Memory B cell (primary cell): Measurements from ENCODE around the gene ATP11A.
"Not testable (repeated sequence)": the region's sequence is repeated elsewhere in the genome, so short reads cannot be mapped to it uniquely, and the experiment has no call there.

Experiments used
- ATAC-seq: fragments of 150-1000 bp; cut with Tn5 transposase; 2 replicates; pipeline ENCODE4 v1.10.0; 2021; ENCODE audit warnings: low read depth, mild to moderate bottlenecking, moderate library complexity
- DNase-seq, 2 donors: peaks; one replicate each; pipeline ENCODE4 v3.0.0; 2022; ENCODE audit warnings: low spot score in 2 of 2
- H3K27ac Mint-ChIP-seq: one replicate; pipeline ENCODE4 v1.8.0; 2022; ENCODE audit warnings: mild to moderate bottlenecking, moderate library complexity, mixed read lengths
- H3K27me3 Mint-ChIP-seq: one replicate; pipeline ENCODE4 v1.8.0; 2022; ENCODE audit warnings: mixed read lengths
- H3K36me3 Mint-ChIP-seq: one replicate; pipeline ENCODE4 v1.8.0; 2022; ENCODE audit warnings: mild to moderate bottlenecking, mixed read lengths
- H3K4me1 Mint-ChIP-seq: one replicate; pipeline ENCODE4 v1.8.0; 2022; ENCODE audit warnings: mixed read lengths
- H3K4me3 Mint-ChIP-seq: one replicate; pipeline ENCODE4 v1.8.0; 2022; ENCODE audit warnings: mild to moderate bottlenecking, moderate library complexity, mixed read lengths
- H3K9me3 Mint-ChIP-seq: one replicate; pipeline ENCODE4 v1.8.0; 2022; ENCODE audit warnings: mixed read lengths

Gene ATP11A

GRCh38 chr13:112704308-112705145, 14.7 kb downstream of the ATP11A start:
- Mint-ChIP-seq H3K9me3 (no peaks in the 10 kb centered on the region), H3K4me3 (no peak overlapping the region), H3K4me1 (peaks cover 4% of the 10 kb centered on the region), H3K27me3 (no peaks in the 10 kb centered on the region), H3K36me3 (peaks cover 4% of the 10 kb centered on the region), H3K27ac (no peak overlapping the region)
- DNase-seq = no peak
- no peak for ATAC-seq

DNA sequence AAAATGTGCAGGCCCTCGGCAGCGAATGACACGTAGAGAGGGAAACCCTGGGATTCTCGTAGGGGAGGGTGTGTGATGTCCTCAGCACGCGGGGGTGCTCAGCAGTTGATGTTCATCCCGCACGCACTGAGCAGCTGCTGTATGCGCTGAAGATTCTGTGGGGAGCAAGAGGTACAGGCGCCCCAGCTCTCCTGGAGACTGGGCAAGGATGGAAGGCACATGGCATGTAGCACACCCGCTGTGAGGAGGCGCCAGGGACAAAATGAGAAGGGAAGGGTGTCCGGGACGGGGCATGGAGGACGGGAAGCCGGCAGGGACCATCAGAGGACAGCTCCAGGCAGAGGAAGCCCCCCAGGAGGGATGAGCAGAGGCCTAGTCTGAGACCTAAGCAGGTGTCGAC, 15.4 kb downstream of the ATP11A start:
- H3K27ac Mint-ChIP-seq = no peak overlapping the region
- H3K36me3 Mint-ChIP-seq = peaks cover 4% of the 10 kb centered on the region

DNA sequence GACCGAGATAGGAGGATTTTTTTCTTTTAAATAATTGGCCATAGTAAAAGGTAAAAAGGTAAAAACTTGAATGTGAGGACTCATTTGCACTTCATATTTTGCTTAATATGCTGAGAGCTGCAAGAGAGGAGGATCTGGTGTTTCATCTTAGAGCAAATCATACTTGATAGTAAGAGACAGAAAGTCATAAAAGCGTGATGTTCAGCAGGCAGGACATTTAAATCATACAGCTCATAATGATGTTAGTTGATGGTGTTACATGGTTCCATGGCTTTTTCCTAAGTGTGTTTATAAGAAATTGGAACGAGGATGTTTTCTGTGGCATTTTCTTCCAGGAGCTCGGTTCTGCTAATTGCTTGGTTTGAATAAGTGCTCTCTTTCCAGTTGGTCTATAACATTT, 16.3 kb downstream of the ATP11A start:
- ATAC-seq = no peak
- Mint-ChIP-seq H3K9me3 (no peaks in the 10 kb centered on the region), H3K4me3 (no peak overlapping the region), H3K27ac (no peak overlapping the region), H3K27me3 (no peaks in the 10 kb centered on the region), H3K4me1 (peaks cover 2% of the 10 kb centered on the region), H3K36me3 (peaks cover 4% of the 10 kb centered on the region)
- DNase-seq = no peak

More for the DNA sequence above, 15.4 kb downstream of the ATP11A start:
- H3K27me3 Mint-ChIP-seq = no peaks in the 10 kb centered on the region
- ATAC-seq (no peak), DNase-seq (no peak)
- peaks cover 4% of the 10 kb centered on the region for H3K4me1 Mint-ChIP-seq
- H3K4me3 Mint-ChIP-seq = no peak overlapping the region
- H3K9me3 Mint-ChIP-seq = no peaks in the 10 kb centered on the region

GRCh38 chr13:112708560-112709240, 18.9 kb downstream of the ATP11A start:
- Mint-ChIP-seq H3K27me3 (no peaks in the 10 kb centered on the region), H3K4me3 (no peak overlapping the region), H3K9me3 (no peaks in the 10 kb centered on the region), H3K27ac (no peak overlapping the region), H3K4me1 (peaks cover 4% of the 10 kb centered on the region), H3K36me3 (peaks cover 4% of the 10 kb centered on the region)
- DNase-seq = no peak
- no peak for ATAC-seq

DNA sequence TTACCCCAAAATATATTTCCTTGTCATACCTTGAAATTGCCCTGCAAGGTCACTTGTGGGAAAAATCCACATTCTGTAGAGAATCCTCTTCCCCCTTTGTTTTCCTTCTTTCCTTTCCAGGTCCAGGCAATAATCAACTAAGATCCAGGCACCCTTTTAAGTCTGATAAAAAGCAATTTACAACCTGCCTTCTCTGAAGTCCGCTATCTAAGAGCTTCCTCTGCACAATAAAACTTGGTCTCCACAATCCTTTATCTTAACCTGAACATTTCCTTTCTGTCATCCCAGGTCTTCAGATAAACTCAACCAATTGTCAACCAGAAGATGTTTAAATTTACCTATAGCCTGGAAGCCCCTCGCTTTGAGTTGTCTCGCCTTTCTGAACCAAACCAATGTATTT, 19.5 kb downstream of the ATP11A start:
- not testable (repeated sequence) for H3K4me1 Mint-ChIP-seq, H3K27ac Mint-ChIP-seq, H3K27me3 Mint-ChIP-seq, ATAC-seq, DNase-seq, H3K9me3 Mint-ChIP-seq, H3K4me3 Mint-ChIP-seq, H3K36me3 Mint-ChIP-seq

DNA sequence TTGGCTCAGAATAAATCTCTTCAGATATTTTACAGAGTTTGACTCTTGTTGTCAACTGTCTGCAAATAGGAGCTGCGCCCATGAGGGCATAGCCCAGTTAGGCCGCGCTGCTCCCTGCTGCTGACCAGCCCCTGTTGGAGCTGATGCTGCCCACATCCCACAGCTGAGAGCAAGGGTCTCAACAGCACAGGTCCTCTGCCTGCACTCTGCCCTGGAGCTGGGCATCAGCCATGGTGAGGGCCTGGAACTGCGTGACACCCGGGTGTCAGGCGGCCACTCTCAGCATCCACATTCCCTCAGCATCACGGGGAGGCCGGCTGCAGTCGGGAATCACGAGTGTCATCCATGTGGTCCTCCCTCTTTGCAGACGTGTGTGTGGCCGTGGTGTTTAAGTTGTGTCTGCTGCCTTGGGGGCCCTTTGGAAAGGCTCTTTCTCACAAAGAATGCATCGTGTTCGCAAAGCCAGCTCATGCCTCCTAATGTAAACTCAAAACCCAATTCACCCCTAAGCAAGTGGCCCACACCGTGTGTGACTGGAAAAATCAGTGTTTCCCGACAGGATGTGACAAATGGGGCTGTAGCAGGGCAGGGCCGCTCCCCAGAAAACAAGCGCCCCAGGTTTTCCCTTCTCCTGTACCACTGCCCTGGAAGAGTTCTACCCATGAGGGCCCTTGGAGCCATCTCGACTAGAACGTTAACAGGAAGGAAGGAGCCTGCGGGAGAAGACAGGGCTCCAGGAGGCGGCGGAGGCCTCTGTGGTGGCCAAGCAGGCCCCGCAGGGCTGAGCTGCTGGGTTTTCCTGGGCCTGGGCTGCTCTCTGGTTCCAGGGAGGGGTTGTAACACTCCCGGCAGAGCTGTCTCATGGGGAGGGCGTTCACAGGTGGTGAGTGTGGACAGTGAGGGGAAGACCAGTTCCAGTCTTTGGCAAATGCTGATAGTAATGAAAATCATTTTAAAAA, 20.3 kb downstream of the ATP11A start:
- H3K36me3 Mint-ChIP-seq = peaks cover 6% of the 10 kb centered on the region
- no peak for DNase-seq
- no peaks in the 10 kb centered on the region for H3K27me3 Mint-ChIP-seq
- no peak for ATAC-seq
- H3K4me3 Mint-ChIP-seq = no peak overlapping the region
- H3K9me3 Mint-ChIP-seq = no peaks in the 10 kb centered on the region
- no peak overlapping the region for H3K27ac Mint-ChIP-seq
- peaks cover 9% of the 10 kb centered on the region for H3K4me1 Mint-ChIP-seq

- H3K36me3 Mint-ChIP-seq = peaks cover 8% of the 10 kb centered on the region
- ATAC-seq = no peak
- no peak overlapping the region for H3K4me3 Mint-ChIP-seq
- no peaks in the 10 kb centered on the region for H3K27me3 Mint-ChIP-seq
- no peak overlapping the region for H3K27ac Mint-ChIP-seq
- no peak for DNase-seq
- no peaks in the 10 kb centered on the region for H3K9me3 Mint-ChIP-seq
- H3K4me1 Mint-ChIP-seq = peaks cover 12% of the 10 kb centered on the region
These were observed 21.2 kb downstream of the ATP11A start for GRCh38 chr13:112710855-112711527.

DNA sequence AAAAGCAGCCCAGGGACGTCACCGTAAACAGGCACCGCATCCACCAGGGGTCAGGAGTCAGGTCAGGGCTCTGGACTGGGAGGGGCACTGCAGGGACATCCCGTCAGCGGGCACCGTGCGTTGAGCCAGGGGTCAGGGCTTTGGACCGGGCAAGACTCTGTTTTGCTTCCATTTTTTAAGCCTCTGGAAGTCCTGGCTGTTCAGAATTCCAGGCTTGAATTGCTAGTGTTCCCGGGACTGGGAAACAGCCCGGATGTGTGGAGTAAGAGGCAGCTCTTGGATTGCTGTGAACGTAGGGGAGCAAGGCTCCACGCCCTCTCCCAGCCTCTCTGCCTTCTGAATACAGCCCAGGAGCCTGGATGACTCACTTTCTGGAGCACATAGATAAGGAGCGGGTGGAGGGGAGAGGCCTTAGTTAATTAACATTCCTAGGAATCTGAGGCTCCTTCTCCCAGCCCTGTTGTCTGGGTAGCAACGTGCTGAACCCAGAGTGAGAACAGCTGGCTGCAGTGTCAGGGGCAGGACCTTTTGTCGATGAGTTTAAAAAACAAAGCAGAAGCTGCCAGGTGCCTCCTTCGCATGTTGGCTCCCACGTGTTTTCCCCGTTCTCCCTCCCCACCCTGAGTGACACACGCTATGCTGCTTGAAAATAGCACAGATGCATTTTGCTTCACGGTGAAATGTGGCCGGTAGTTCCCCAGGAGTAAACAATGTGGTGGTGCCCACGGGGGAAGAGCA, 21.9 kb downstream of the ATP11A start:
- ATAC-seq (peak; percentile 65), DNase-seq (no peak)
- no peaks in the 10 kb centered on the region for H3K27me3 Mint-ChIP-seq
- no peaks in the 10 kb centered on the region for H3K9me3 Mint-ChIP-seq
- H3K36me3 Mint-ChIP-seq = peaks cover 8% of the 10 kb centered on the region
- H3K4me3 Mint-ChIP-seq = no peak overlapping the region
- H3K4me1 Mint-ChIP-seq = peaks cover 12% of the 10 kb centered on the region
- H3K27ac Mint-ChIP-seq = no peak overlapping the region

DNA sequence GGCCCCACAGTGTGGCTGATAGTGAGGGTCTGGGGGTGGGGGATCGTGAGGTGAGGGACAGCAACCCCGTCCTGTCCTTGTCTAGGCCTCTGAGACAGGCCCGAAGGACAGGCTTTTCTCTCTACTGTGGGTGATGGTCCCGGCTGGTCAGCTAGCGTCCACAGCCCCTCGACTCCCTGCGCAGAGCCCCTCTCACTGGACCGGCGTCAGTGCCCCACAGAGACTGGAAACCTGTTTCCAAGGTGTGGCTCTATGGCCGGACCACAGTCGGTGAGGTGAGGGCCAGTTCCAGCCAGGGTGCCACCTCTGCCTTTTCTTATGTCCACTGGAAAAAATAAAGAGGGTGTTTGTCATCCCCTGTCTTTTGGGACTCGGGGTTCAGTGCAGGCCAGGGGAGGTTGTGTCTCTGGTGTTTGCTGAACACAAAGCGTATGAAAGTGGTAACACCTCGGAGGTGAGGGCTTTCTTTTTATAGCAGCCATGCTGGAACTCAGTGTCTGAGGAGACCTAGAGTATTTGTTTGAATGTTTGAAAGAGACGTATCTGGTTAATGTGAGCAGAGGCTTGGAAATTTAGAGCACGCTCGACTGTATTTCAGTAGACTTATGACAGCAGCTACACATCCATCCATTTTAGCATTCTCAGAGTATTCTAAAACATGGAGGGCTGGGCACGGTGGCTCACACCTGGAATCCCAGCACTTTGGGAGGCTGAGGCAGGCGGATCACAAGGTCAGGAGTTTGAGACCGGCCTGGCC, 22.8 kb downstream of the ATP11A start:
- H3K27me3 Mint-ChIP-seq = no peaks in the 10 kb centered on the region
- DNase-seq (no peak), ATAC-seq (no peak)
- no peak overlapping the region for H3K4me3 Mint-ChIP-seq
- peaks cover 10% of the 10 kb centered on the region for H3K36me3 Mint-ChIP-seq
- no peak overlapping the region for H3K27ac Mint-ChIP-seq
- H3K9me3 Mint-ChIP-seq = no peaks in the 10 kb centered on the region
- H3K4me1 Mint-ChIP-seq = peaks cover 12% of the 10 kb centered on the region

DNA sequence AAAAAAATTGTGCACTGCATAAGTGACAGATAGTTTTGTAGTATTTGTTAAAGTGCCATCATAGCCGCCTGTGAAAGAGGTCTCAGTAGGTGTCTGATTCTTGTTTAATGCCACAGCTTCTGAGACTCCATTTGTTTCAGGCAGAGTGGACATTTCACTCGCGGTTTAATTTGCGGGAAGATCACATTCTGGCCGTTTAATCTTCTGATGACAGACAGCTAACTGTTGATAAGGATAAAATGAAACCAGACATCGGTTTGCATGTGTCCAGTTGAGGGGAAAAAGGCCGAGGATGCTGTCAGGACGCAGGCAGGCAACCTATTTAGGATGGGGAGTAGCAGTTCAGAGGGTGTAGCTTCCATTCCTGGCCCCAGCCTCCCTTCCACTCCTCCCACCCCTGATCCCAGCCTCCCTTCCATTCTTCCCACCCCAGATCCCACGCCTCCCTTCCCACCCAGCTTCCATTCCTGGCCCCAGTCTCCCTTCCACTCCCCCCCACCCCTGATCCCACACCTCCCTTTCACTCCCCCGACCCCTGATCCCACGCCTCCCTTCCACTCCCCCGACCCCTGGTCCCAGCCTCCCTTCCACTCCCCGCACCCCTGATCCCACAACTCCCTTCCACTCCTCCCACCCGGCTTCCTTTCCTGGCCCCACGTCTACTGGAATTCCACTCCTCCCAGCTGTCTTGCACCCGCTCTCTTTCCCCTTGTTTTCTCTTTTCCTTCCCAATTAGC, 23.8 kb downstream of the ATP11A start:
- H3K27ac Mint-ChIP-seq = peak overlapping the region; percentile 90
- ATAC-seq (no peak), DNase-seq (no peak)
- H3K36me3 Mint-ChIP-seq = peaks cover 8% of the 10 kb centered on the region
- no peaks in the 10 kb centered on the region for H3K27me3 Mint-ChIP-seq
- no peak overlapping the region for H3K4me3 Mint-ChIP-seq
- H3K4me1 Mint-ChIP-seq = peaks cover 12% of the 10 kb centered on the region
- no peaks in the 10 kb centered on the region for H3K9me3 Mint-ChIP-seq

- ATAC-seq (no peak), DNase-seq (no peak)
- no peaks in the 10 kb centered on the region for H3K9me3 Mint-ChIP-seq
- H3K4me1 Mint-ChIP-seq = peaks cover 12% of the 10 kb centered on the region
- H3K27ac Mint-ChIP-seq = peak overlapping the region; percentile 90
- H3K36me3 Mint-ChIP-seq = peaks cover 8% of the 10 kb centered on the region
- no peaks in the 10 kb centered on the region for H3K27me3 Mint-ChIP-seq
- H3K4me3 Mint-ChIP-seq = no peak overlapping the region
These were observed 24.7 kb downstream of the ATP11A start for GRCh38 chr13:112714376-112715174.
